ENCODE results near the gene B3GAT2. TPM values are rescaled to one million over a fixed set of nuclear protein-coding genes. Genes with fewer than 3 reads are reported as not detected.

Gene B3GAT2
- total and polyA plus RNA-seq, 2 of the 13 experiments (the other 11 are each of a cell fraction or from before 2014, with no cell fraction given): 0.01 to 0.02 TPM

DNA sequence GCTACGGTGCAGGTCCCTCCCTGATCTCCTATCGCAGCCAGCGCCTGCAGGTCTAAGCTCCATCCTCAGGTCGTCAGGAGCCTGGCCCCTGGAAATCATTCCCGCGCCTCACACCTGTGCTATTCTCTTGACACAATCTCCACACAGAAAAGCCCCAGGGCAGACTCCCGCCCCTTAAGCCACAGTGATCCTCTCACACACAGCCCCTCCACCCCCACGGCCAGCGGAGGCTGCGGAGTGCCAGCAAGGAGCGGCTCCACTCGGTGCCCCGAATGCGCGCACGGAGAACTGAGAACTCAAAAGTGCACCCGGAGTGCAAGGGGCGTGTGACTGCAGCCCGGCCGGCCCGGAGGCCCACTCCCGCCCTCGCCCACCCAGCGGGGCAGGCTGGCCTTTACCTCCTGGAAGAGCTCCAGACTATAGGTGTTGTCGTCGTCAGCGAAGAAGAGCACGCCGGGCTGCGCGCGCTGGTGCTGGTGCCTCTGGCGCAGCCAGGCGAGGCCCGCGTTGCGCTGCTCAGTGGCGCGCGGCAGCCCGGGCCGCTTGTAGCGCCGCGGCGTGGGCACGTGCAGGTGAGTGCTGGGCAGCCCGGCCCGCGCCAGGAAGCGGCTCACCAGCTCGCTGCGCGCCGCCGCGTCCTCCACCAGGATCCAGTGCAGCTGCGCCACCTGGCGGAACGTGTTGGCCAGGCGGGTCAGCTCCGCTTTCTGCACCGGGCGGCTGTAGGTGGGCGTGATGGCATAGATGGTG lies 1.2 kb downstream of the B3GAT2 start (continued):
- TF ChIP-seq ZFP36 (IDR thresholded peaks at IDR 0.05; ENCODE audit: borderline replicate concordance, low read depth, low read length, partially characterized antibody): no peak
- no peak for TF ChIP-seq ZNF652 (CRISPR knock-in tag; IDR thresholded peaks at IDR 0.05; ENCODE audit: borderline replicate concordance, low read depth)
- no peak for TF ChIP-seq ZNF337 (CRISPR knock-in tag; IDR thresholded peaks at IDR 0.05; ENCODE audit: borderline replicate concordance, low read depth)
- TF ChIP-seq ISX (CRISPR knock-in tag; conservative IDR thresholded peaks at IDR 0.05): no peak
- no peak; the same call in 1 of the 2 replicates for TF ChIP-seq MTF2 (CRISPR knock-in tag; IDR thresholded peaks at IDR 0.05; ENCODE audit: borderline replicate concordance)
- TF ChIP-seq NFYC (CRISPR knock-in tag; IDR thresholded peaks at IDR 0.05): no peak
- TF ChIP-seq ZNF350 (CRISPR knock-in tag; IDR thresholded peaks at IDR 0.05; ENCODE audit: borderline replicate concordance, low read depth): no peak
- no peak for TF ChIP-seq HDAC6 (IDR thresholded peaks at IDR 0.05; ENCODE audit: low read depth, low read length)
- peak; percentile 85; the same call in 1 of the 2 replicates for TF ChIP-seq ZNF747 (CRISPR knock-in tag; IDR thresholded peaks at IDR 0.05; ENCODE audit: borderline replicate concordance)
- TF ChIP-seq RFX3 (CRISPR knock-in tag; IDR thresholded peaks at IDR 0.05): no peak
- no peak for TF ChIP-seq KLF6 (CRISPR knock-in tag; IDR thresholded peaks at IDR 0.05)
- no peak for TF ChIP-seq ZNF235 (CRISPR knock-in tag; IDR thresholded peaks at IDR 0.05; ENCODE audit: borderline replicate concordance)
- TF ChIP-seq MLLT10 (CRISPR knock-in tag; IDR thresholded peaks at IDR 0.05): no peak
- peak; percentile 62; the same call in 1 of the 2 replicates for TF ChIP-seq PRMT3 (CRISPR knock-in tag; IDR thresholded peaks at IDR 0.05; ENCODE audit: borderline replicate concordance, low read depth)
- TF ChIP-seq ZNF496 (CRISPR knock-in tag; IDR thresholded peaks at IDR 0.05; ENCODE audit: insufficient replicate concordance): no peak
- TF ChIP-seq ZNF724P (CRISPR knock-in tag; IDR thresholded peaks at IDR 0.05; ENCODE audit: borderline replicate concordance): peak; percentile 41; the same call in 1 of the 2 replicates
- TF ChIP-seq SIX4 (CRISPR knock-in tag; IDR thresholded peaks at IDR 0.05): no peak
- no peak for TF ChIP-seq KAT7 (CRISPR knock-in tag; IDR thresholded peaks at IDR 0.05; ENCODE audit: borderline replicate concordance)
- TF ChIP-seq YEATS4 (CRISPR knock-in tag; IDR thresholded peaks at IDR 0.05; ENCODE audit: borderline replicate concordance): peak; percentile 77
- no peak for TF ChIP-seq ZNF460 (CRISPR knock-in tag; IDR thresholded peaks at IDR 0.05; ENCODE audit: borderline replicate concordance)
- no peak for TF ChIP-seq CREBL2 (CRISPR knock-in tag; IDR thresholded peaks at IDR 0.05; ENCODE audit: borderline replicate concordance)
- TF ChIP-seq, protein P1, sequence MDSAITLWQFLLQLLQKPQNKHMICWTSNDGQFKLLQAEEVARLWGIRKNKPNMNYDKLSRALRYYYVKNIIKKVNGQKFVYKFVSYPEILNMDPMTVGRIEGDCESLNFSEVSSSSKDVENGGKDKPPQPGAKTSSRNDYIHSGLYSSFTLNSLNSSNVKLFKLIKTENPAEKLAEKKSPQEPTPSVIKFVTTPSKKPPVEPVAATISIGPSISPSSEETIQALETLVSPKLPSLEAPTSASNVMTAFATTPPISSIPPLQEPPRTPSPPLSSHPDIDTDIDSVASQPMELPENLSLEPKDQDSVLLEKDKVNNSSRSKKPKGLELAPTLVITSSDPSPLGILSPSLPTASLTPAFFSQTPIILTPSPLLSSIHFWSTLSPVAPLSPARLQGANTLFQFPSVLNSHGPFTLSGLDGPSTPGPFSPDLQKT (CRISPR knock-in tag; IDR thresholded peaks at IDR 0.05; ENCODE audit: borderline replicate concordance): no peak
- TF ChIP-seq ZNF10 (CRISPR knock-in tag; IDR thresholded peaks at IDR 0.05; ENCODE audit: borderline replicate concordance, low read depth): no peak
- TF ChIP-seq XRCC5 (optimal IDR thresholded peaks at IDR 0.05; ENCODE audit: low read length): peak; percentile 91
- no peak for TF ChIP-seq SSRP1 (CRISPR knock-in tag; IDR thresholded peaks at IDR 0.05)
- no peak for TF ChIP-seq ZNF7 (CRISPR knock-in tag; IDR thresholded peaks at IDR 0.05)
- TF ChIP-seq RNF219 (CRISPR knock-in tag; IDR thresholded peaks at IDR 0.05): no peak
- TF ChIP-seq MTA1 (CRISPR knock-in tag; IDR thresholded peaks at IDR 0.05; ENCODE audit: borderline replicate concordance): no peak

All from HepG2 (cell line).